Breast epithelium (tissue), 4 donors: ENCODE measurements around the gene COMMD7. TPM values are rescaled to one million over a fixed set of nuclear protein-coding genes. Genes with fewer than 3 reads are reported as not detected.

Experiments
- DNase-seq, 2 donors: peaks; one replicate each; pipeline ENCODE4 v3.0.0-alpha.2; 2019; ENCODE audit warnings: low spot score in 2 of 2
- H3K27ac ChIP-seq, 2 donors: fragments of 200-600 bp; sonication (generic) in 1 of 2; one replicate each; pipeline ENCODE4 v1.5.1; 2016 to 2019; ENCODE audit warnings: mild to moderate bottlenecking in 1 of 2
- H3K27me3 ChIP-seq, 2 donors: fragments of 200-600 bp; sonication (generic) in 1 of 2; one replicate each; pipeline versions ENCODE4 v1.5.1 to v1.6.0; 2017 to 2019; ENCODE audit warnings: control low read depth in 1 of 2, mild to moderate bottlenecking in 1 of 2
- H3K36me3 ChIP-seq: fragments of 200-600 bp; one replicate; pipeline ENCODE4 v1.5.1; 2019
- H3K4me1 ChIP-seq, 2 donors: fragments of 200-600 bp; sonication (generic); one replicate each; pipeline ENCODE4 v1.5.1; 2016 to 2019; ENCODE audit warnings: control low read depth in 1 of 2
- H3K4me3 ChIP-seq, 3 donors: fragments of 200-600 bp; sonication (generic); 1 replicate in 2 of 3; 2 replicates in 1 of 3; pipeline ENCODE4 v1.5.1; 2016 to 2019; ENCODE audit warnings: mild to moderate bottlenecking in 3 of 3, moderate library complexity in 2 of 3
- H3K9me3 ChIP-seq, 2 donors: fragments of 200-600 bp; sonication (generic) in 1 of 2; one replicate each; pipeline ENCODE4 v1.5.1; 2016 to 2019; ENCODE audit warnings: control low read depth in 1 of 2
- CTCF ChIP-seq, 3 donors: fragments of 450-650 bp; IDR thresholded peaks; one replicate each; pipeline ENCODE4 v1.5.1; 2016 to 2017; ENCODE audit warnings: antibody characterized with exemption in 3 of 3, mild to moderate bottlenecking in 3 of 3, moderate library complexity in 3 of 3
- POLR2A ChIP-seq: fragments of 450-650 bp; IDR thresholded peaks from one replicate; pipeline ENCODE4 v1.6.1; 2016; ENCODE audit warnings: antibody characterized with exemption, mild to moderate bottlenecking, moderate library complexity
- POLR2AphosphoS5 ChIP-seq, 3 donors: sonication (generic); formaldehyde crosslinking; IDR thresholded peaks; one replicate each; pipeline ENCODE4 v1.6.1; 2017; ENCODE audit warnings: antibody characterized with exemption in 3 of 3
- intact Hi-C: fragments of 100-400 bp; cut with DNase I; formaldehyde crosslinking; loops from one replicate; pipeline ENCODE4 v1.15.1; 2023; ENCODE audit warnings: low total_unique reads
- total RNA-seq, 3 donors: library from RNA; depleted of rRNA; stranded (reverse); fragments of >200 nt; gene quantifications; one replicate each; pipeline ENCODE4 v1.1.0, GENCODE V29; 2016

The COMMD7 gene
- total RNA-seq, 3 donors from 2014 or later, result 22.7 to 30.9 (median 24.3) TPM

- no peak for DNase-seq
- peak overlapping the region; percentile 62 to 96 (median 74) for H3K4me3 ChIP-seq
- TF ChIP-seq CTCF (IDR thresholded peaks at IDR 0.05) (no peak), POLR2A (no peak), POLR2AphosphoS5 (IDR thresholded peaks at IDR 0.05) (no peak)
- no peaks in the 10 kb centered on the region for H3K9me3 ChIP-seq
- no peaks in the 10 kb centered on the region for H3K27me3 ChIP-seq
- H3K36me3 ChIP-seq, result no peaks in the 10 kb centered on the region
- H3K27ac ChIP-seq, result no peak overlapping the region
- intact Hi-C loops, result no loop called here
- peaks cover 0 to 6% of the 10 kb centered on the region in 2 donors for H3K4me1 ChIP-seq
Observed at GRCh38 chr20:32761417-32761830, 18.2 kb upstream of the COMMD7 start.

GRCh38 chr20:32756156-32756555 lies 12.9 kb upstream of the COMMD7 start:
- Histone ChIP-seq H3K4me3 (no peak overlapping the region), H3K27me3 (no peaks in the 10 kb centered on the region), H3K9me3 (no peaks in the 10 kb centered on the region), H3K27ac (no peak overlapping the region), H3K36me3 (no peaks in the 10 kb centered on the region), H3K4me1 (no peaks in the 10 kb centered on the region)
- TF ChIP-seq POLR2A, result no peak
- TF ChIP-seq POLR2AphosphoS5 (IDR thresholded peaks at IDR 0.05), result no peak
- no peak for TF ChIP-seq CTCF (IDR thresholded peaks at IDR 0.05)
- intact Hi-C loops, result no loop called here
- no peak for DNase-seq

- H3K36me3 ChIP-seq, result no peaks in the 10 kb centered on the region
- H3K27ac ChIP-seq, result no peak overlapping the region
- no peak for DNase-seq
- no peaks in the 10 kb centered on the region for H3K9me3 ChIP-seq
- no peak overlapping the region for H3K4me3 ChIP-seq
- intact Hi-C loops, result no loop called here
- H3K4me1 ChIP-seq, result no peaks in the 10 kb centered on the region
- no peaks in the 10 kb centered on the region for H3K27me3 ChIP-seq
- TF ChIP-seq CTCF (IDR thresholded peaks at IDR 0.05) (no peak), POLR2A (no peak), POLR2AphosphoS5 (IDR thresholded peaks at IDR 0.05) (no peak)
Observed at GRCh38 chr20:32753731-32754130, 10.5 kb upstream of the COMMD7 start.

GRCh38 chr20:32752458-32753250 lies 9.4 kb upstream of the COMMD7 start:
- no peak overlapping the region for H3K27ac ChIP-seq
- TF ChIP-seq POLR2A, result no peak
- no peak for TF ChIP-seq CTCF (IDR thresholded peaks at IDR 0.05)
- no peak for TF ChIP-seq POLR2AphosphoS5 (IDR thresholded peaks at IDR 0.05)
- intact Hi-C loops, result no loop called here
- H3K4me1 ChIP-seq, result no peaks in the 10 kb centered on the region
- no peaks in the 10 kb centered on the region for H3K9me3 ChIP-seq
- DNase-seq, result no peak
- no peak overlapping the region for H3K4me3 ChIP-seq
- H3K36me3 ChIP-seq, result no peaks in the 10 kb centered on the region
- no peaks in the 10 kb centered on the region for H3K27me3 ChIP-seq

- intact Hi-C loops, result no loop called here
- no peak for DNase-seq
- H3K36me3 ChIP-seq, result no peaks in the 10 kb centered on the region
- H3K27ac ChIP-seq, result no peak overlapping the region
- no peak overlapping the region for H3K4me3 ChIP-seq
- TF ChIP-seq POLR2AphosphoS5 (IDR thresholded peaks at IDR 0.05) (no peak), CTCF (IDR thresholded peaks at IDR 0.05) (no peak), POLR2A (no peak)
- H3K9me3 ChIP-seq, result no peaks in the 10 kb centered on the region
- H3K4me1 ChIP-seq, result no peaks in the 10 kb centered on the region
- no peaks in the 10 kb centered on the region for H3K27me3 ChIP-seq
Observed at GRCh38 chr20:32751702-32752457, 8.6 kb upstream of the COMMD7 start.
